Activated CD4-positive, alpha-beta memory T cell treated with anti-CD3 and anti-CD28 coated beads, Interleukin-2, amount 10 ng/mL, durations not matched to agents 7 days and 5 days (primary cell): Measurements from ENCODE around the gene SLC38A5. TPM values are rescaled to one million over a fixed set of nuclear protein-coding genes. Genes with fewer than 3 reads are reported as not detected.

Experiments
- total RNA-seq, 2 experiments: library from RNA; stranded (reverse); gene quantifications; one replicate each; pipeline ENCODE4 v1.2.3, GENCODE V29; 2021

Gene SLC38A5
- total RNA-seq, 2 experiments from 2014 or later, result 76.4 to 82.4 TPM

Other genes starting within 250 kb of the SLC38A5 start
- gene SSX1, start 214.9 kb downstream of the SLC38A5 start, total RNA-seq, result not detected
- not detected for gene SSX3, start 113.6 kb downstream of the SLC38A5 start, total RNA-seq
- not detected for gene SSX4, start 86.7 kb downstream of the SLC38A5 start, total RNA-seq
- gene SSX4B, start 58.3 kb downstream of the SLC38A5 start, total RNA-seq, result not detected
- gene FTSJ1, start 5.9 kb upstream of the SLC38A5 start, total RNA-seq, result 10 to 100 TPM; 57.6 to 60.1 TPM
- gene PORCN, start 38.7 kb upstream of the SLC38A5 start, total RNA-seq, result 10 to 100 TPM; 26.1 to 29.2 TPM
- 100 to 1,000 TPM; 446 to 461 TPM for gene EBP, start 51.5 kb upstream of the SLC38A5 start, total RNA-seq
- 10 to 100 TPM; 21.7 to 22.3 TPM for gene TBC1D25, start 69.5 kb upstream of the SLC38A5 start, total RNA-seq
- gene RBM3, start 104.2 kb upstream of the SLC38A5 start, total RNA-seq, result 100 to 1,000 TPM; 180 to 182 TPM
- 10 to 100 TPM; 48.5 to 53.5 TPM for gene WDR13, start 127.2 kb upstream of the SLC38A5 start, total RNA-seq
- 100 to 1,000 TPM; 156 to 157 TPM for gene WAS, start 213.5 kb upstream of the SLC38A5 start, total RNA-seq
- 10 to 100 TPM; 30.3 to 33.2 TPM for gene SUV39H1, start 226.5 kb upstream of the SLC38A5 start, total RNA-seq